ENCODE results near the gene SLC3A2.

SLC3A2 gene

DNA sequence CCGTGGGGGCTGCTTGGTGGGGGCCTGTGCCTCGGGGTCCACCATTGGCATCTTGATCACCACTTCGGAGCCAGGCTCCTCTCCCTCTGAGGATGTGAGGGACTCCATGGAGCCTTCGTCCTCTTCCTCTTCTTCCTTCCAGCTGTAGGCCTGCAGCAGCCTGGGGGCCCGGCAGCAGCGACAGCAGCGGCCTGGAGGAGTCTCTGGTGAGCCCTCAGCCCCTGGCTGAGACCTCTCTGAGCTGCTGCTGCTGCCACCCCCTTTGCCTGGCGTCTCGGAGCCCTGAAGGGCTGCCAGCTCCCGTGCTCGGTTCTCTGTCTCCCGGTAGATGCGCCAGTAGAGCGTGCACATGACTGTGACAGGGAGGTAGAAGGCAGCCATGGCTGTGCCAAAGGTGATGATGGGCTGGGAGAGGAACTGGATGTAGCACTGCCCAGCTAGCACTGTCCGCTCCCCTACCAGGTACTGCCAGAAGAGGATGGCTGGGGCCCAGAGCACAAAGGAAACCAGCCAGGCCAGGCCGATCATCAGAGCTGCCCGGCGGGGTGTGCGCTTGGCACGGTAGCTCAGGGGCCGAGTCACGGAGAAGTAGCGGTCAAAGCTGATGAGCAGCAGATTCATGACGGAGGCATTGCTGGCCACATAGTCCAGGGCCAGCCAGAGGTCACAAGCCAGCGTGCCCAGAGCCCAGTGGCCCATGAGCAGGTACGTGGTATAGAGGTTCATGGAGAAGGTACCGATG lies 29.6 kb downstream of the SLC3A2 start:
- DNase-seq (ENCODE audit: low spot score), result no peak

DNA sequence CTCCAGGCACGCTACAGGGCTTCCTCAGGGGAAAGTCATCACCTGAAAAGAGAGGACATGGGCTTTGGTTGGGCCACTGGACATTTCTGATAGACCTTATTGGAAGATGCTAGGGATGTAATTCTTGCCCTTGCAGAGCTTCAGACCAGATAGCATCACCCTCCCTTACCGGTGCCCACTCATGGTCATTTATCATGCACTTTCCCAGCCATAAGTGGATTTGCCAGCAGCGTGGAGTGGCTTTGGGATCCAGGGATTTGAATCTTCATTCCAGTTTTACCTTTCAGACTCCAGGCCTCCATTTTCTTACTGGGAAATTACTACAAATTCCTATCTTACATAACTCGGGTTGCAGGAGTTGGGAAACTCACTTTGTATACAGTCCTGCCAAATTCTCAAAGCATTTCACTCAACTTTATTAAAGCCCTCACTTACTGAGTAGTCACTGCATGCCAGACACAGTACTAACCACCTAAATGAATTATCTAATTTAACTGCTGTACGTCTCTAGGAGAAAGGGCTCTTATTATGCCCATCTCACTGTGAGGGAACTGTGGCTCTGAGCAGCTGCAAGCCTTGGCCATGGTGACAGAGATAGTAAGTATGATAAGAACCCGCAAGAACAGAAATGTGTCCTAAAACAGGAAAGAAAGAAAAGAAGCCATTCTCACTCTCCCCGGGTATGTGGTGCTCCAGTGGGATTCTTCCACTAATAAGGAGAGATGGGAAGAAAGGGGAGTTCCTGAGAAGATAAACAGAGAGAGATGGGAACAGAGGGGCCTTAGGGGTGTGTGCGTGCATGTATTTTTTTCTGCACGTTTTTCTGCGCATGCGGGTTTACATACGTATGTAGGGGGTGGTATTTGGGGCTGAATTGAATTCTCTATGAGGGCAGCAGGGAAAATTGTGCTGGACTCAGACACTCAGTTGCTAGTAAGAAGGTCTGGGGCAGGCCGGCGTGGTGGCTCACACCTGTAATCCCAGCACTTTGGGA lies 30.7 kb downstream of the SLC3A2 start:
- DNase-seq (ENCODE audit: low spot score), result no peak

DNA sequence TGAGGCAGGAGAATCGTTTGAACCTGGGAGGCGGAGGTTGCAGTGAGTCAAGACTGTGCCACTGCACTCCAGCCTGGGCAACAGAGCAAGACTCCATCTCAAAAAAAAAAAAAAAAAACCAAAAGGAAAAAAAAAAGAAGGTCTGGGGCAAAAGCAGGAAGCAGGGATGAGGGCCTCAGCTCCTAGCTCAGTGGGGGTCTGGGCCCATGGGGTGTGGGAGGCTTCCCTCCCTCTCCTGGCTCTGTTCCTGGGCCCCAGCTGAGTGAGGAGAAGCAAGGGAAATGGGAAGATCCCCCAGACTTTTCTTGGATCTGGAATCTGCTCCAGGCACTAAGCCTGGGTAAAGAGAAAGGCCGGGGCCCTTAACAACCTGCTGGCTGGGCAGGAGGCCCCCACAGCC lies 31.6 kb downstream of the SLC3A2 start:
- DNase-seq (ENCODE audit: low spot score), result no peak

DNA sequence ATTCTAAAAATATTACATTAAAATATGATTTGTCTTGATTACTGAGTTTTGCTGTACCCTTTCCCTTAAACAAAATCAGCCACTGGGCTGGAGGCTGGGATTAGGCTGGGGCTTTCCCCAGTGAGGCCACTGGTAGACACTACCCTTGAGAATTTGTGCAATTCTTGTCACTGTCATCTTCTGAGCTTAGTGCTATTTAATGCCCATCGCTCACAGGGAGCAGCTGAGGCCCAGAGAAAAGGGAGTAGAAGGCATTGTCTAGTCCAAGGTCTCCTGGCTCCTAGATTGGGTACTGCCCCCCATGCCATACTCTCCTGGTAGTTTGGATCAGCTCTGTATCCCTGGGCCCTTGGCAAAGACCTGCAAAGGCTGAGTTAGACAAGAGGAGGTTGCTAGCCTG lies 33.7 kb downstream of the SLC3A2 start:
- DNase-seq (ENCODE audit: low spot score), result no peak

DNA sequence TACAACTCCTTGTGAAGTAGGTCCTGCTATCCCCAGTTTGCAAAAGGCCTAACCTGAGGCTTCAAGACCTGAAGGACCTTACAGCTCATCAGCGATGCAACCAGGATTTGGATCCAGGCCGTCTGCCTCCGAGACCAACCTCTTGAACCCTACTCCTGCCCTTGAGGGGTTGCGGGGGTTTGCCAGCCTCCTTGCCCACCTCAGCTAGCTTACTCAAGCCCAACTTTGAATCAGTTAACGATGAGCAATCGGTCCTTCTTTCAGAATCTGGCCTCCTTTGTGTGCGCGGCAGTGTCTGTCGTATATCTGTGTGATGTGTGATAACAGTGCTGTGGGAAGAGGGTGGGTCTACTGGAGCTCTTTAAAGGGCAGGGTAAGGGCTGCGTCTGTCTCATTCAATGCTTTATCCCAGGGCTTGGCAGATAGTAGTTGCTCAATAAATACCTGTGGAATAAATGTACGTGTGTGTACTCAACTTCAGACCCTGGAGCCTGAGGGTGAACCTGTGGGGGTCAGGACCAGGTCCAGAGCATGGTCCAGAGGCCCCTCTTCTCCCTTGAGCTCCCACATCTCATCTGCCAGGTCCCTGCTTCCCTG lies 37.3 kb downstream of the SLC3A2 start:
- DNase-seq (ENCODE audit: low spot score), result no peak

DNA sequence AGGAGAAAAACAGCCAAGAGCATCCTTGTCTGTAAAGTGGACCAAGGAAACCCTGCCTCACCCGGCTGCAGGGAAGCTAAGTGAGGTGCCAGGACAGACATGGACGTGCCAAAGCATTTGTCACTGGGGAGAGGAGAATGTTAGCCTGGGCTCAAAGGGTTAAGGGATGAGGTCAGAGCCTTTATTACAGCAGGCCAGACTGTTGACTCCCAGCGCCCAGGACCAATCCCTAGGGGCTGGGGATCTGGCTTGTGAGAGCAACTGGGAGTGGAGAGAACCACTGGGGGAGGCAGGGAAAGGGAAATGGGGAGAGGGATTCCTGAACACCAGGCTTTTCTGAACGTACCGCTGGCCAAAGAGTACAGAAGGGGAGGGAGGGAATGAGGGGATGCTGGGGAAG lies 37.8 kb downstream of the SLC3A2 start:
- DNase-seq (ENCODE audit: low spot score), result peak; percentile 27

DNA sequence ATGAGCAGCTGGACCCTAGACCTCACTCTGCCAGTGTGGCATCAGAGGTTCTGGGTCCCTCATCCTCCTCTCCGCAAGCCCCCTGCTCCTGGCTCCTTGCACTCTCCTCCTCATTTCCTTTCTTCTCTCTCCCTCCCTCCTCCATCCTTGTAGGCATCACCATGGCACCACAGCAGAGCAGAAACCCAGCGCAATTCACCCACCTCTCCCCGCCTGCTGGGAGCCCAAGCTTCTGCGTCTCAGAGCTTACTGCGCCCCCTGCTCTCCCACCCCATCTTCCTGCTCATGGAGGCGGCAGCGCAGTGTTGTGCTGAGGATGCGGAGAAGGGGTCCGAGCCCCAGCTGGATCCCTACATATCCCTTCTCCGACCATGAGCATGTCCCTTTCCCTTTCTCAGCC lies 38.8 kb downstream of the SLC3A2 start:
- no peak for DNase-seq (ENCODE audit: low spot score)

DNA sequence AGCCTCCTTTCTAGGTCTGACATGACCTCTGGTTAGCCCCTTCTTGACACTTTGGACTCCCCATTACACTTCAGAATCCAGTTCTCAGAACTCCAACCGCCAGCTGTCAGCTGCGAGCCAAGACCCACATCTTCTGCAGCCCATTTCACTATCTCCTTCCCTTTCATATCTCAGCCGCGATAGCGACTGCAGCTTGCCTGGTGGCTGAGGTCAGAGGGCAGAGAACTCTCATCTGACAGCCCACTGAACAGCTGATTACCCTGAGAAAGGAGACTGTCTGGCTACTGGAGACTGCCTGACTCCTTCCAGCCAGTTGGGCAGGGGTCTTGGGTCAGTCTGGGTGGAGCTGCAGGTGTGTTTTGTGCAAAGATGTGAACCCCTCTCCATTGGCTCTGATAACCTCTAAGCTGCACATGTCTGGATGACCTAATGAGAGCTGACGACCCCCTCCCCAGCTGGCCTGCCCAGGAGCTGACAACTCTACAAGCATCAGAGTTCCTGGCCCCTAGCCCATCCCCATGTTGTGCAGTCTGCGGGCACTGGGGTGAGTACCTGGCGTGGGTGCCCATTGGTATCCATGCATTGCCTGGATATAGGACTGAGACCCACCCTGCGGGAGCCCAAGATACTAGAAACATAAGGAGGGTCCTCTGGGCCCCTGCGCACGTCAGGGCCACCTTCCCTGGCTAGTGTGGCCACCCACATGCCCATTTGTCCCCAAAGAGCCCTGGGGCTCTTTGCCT lies 39.4 kb downstream of the SLC3A2 start:
- no peak for DNase-seq (ENCODE audit: low spot score)

DNA sequence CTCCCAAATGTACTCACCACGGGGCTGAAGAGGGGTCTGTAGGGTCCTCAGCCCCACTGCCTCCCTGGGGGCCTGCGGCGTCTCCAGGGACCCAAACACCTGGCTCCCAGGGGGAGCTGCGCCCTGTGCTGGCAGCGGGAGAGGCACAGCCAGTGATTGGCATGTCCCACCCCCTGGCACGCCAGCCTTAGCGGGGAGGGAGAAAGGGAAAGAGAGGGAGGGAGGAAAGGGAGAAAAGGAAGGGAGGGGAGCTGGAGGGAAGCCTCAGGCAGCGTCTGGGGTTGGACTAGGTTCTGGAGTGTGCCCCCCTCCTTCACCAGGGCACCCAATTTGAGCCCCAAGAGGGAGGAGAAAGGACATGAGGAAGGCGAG lies 40.5 kb downstream of the SLC3A2 start, which contains the start of gene CHRM1:
CHRM1 (minus strand) TSS at position 163 of the 372 bp plus-strand sequence. CDS start 10,263 bp downstream, outside the sequence.
- no peak for DNase-seq (ENCODE audit: low spot score)

DNA sequence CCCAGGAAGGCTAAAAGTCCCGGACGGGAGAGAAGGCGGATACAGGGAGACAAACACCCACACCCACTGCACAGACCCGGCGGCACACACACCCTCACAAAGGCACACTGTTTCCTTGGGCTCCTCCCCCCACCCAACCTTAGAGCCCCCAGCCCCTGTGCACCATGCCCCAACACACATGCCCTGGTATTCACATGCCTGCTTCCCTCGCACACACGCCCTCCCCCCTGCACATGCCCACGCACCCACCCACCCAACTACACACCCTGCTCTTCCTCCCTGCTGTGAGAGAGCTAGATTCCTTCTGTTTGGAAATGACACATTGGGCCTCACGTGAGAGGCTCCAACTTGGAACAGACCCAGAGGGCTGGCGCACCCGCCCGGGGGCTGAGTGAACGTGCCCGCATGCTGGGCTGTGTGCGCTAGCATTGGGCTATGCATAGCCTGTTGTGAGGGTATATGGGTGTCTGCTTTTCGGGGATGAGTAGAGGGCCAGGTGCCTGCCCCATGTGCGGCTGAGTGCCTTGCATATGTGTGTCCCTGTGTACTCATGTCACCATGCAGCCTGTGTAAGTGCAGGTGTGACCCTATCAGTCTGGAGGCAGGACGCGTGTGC lies 41.0 kb downstream of the SLC3A2 start:
- peak; percentile 40 for DNase-seq (ENCODE audit: low spot score)

DNA sequence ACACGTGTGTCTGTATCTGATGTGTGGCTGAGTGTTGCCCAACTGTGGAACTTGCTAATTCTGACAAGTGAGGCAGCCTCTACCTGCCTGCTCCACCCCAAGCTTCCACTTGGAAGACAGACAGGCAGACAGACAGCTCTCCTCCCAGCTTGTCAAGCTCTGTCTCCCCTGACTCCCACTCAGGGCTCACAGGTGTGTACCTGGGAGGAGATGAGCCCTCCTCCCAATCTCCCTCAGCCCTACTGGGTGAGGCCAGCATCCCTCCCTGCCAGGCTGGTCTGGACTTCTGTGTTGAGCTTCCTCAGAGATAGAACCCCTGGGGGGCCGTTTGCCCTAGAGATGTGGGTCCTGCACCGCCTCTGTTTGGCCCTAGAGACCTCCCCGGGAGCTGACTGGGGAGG lies 41.5 kb downstream of the SLC3A2 start:
- no peak for DNase-seq (ENCODE audit: low spot score)

DNA sequence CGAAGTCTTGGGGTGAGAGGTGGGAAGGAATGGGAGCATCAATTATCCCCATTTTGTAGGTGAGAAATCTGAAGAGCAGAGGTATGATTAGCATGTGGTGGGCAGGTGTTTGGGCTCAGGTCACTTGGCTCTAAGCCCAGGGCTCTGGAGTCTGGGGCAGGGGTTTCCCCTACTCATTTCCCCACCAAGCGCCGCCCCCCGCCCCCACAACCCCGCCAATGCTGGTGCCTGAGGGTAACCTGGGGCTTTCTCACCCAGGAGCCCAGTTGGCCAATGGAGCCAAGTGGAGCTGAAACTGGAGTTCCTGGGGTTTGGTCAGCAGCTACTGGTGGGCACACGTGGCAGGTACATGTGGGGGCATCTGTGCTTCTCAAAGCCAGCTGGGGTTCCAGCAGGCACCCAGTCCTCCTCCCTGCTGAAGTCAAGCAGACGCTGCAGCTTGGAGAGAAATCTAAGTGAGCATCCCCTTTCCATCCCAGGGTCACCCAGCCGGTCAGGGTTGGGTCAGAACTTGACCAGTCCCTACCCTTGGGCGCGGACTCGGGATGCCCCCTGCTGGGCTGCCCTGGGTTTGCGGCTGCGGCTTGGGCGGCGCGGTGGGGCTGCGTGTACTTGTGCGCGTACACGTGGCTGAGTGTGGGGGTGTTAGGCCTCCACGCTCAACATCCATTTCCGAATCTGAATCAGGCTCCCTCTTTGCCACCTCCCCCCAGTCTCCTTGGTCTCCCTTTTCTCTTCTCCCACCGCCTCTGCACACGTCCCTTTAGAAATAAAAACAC lies 42.1 kb downstream of the SLC3A2 start:
- no peak for DNase-seq (ENCODE audit: low spot score)

DNA sequence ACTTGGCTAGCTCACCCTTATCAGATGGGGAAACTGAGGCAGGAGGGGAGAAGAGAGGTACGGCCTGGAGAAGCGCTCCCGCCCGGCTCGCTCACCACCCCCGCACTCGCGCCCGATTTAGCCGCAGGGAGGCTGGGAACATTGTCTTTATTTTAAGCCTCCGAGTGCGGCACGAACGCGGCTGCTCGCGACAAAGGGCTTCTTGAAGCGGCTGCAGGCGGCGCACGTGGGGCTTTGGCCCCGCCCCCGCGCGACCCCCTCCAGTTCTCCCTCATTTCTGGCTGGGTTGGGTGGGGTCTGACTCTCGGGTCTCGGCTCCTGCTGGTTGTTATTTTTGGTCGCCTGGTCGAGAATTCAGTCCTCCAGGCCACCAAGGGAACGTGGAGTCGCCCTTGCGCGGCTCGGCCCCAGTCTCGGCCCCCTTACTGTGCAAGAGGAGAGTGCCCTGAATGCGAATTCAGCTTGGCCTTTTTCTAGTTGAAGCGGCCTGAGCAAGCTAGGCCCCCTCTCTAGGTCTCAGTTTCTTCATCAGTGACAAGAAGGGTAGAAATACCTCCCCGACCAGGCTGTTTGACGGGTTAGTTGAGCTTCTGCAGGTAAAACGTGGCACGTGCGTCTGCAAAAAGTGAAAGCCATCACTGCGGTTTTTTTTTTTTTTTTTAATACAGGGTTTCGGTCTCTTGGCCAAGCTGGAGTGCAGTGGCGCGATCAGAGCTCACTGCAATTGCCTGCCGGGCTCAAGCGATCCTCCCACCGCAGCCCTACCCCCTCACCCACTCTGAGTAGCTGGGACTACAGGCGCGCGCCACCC lies 43.1 kb downstream of the SLC3A2 start:
- DNase-seq (ENCODE audit: low spot score), result no peak

DNA sequence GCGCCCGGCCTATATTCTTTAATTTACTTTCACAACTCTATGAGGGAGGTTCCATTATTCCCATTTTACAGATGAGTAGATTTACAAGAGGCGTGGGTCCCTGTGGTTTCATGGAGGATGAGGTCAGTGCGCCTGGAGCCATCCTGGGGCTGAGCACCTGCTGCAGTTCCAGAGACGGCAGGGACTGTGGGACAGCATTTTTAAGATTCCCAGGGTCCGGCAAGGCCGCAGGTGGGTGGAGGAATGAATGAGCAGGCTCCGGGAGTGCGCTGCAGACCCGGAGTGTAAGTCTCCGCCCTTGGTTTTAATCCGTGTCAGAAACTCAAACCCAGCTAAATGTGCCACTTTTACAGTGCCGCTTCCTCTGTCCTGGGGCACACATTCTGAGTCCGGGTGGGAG lies 44.6 kb downstream of the SLC3A2 start:
- DNase-seq (ENCODE audit: low spot score), result no peak

DNA sequence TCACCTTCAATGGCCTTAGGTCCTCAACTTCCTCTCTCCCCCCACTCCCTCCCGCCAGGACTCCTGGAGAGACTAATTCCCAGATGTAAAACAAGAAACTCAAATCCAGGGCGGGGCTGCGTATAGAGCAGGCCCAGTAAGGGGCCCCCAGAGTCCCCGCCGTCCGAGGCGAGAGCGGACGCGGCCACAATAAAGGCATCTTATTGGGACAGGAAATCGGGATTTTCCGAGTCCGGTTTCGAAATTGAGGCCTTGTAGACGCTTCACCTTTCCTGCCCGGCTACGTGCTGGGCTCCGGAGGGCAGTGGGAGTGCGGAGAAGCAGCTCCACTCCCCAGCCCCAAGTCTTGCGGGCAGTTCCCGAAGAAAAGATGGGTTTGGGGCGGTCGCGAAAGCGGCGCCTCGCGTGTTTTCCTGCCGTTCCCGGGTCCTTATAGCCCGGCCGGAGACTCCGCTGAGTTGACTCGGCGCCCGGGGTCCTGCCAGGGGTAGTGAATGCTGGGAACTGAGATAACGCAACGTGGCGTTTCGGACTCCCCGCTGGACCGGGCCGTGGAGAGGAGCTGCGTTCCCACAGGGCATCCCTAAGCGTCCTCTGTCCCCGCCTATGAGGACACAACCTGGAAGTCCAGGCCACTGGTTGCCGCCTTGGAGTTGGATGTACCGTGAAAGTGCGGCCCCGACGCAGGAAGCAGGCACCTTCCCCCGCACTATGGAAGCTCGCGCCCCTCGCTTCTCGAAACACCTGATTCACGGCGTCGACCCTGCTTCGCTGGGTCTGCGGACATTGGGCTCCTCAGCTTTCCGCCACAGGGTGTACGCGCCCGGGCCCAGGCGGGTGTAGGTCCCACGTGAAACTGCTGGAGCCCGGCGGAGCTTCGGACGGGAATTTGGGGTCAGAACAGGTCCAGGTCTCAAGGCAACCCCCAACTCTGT lies 45.3 kb downstream of the SLC3A2 start:
- DNase-seq (ENCODE audit: low spot score), result no peak

DNA sequence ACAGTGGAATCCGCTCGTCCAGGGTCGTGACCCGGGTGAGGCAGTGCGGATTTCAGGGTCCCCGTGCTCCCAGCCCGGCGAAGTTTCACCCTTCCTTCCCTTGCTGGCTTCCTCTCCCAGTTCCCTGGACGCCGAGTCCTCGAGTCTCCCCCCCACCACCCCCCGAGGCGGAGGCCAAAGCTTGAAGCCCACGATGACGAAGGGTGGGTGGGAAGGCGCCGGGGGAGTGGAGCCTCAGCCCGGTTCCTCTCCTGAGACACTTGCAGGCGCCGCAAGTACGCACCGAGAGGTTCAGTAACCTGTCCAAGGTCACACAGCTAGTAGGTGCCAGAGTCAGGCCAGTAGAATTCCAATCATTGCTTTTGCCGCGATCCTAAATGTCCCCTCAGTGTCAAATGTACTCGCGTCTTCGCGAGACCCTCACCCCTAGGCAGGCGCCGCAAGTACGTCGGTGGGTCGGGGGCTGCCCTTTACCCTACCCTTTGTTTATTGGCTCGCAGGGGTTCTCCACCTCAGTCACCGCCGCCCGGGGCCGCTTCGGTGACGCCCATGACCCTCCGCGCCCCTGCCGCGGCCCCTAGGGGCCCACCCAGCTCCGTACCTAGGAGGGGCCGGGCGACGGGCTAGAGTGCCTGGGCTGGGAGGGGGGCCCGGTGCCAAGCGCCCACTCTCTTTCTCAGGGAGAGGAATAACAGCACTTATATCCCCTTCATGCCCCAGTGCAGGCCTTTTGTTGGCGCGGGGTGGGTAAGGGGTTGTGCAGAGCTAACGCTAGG lies 46.2 kb downstream of the SLC3A2 start:
- no peak for DNase-seq (ENCODE audit: low spot score)

DNA sequence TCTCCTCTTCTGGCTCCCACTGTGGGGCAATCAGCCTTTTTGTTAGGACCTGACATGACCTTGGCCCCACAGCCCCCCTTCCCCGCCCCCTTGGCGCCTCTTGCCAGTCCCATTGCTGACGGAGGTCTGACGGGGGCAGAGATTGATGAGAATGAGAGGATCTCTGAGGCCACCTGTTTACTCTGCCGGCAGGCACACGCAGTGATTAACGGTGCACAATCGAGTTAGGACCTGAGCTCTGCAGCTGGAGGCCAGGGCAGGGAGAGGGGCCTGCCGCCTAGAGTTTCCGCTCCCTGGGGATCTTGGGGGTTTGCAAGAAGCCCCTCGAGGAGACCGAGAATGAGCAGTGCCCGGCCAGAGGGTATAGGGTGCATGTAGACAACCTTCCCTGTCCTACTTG lies 47.3 kb downstream of the SLC3A2 start:
- no peak for DNase-seq (ENCODE audit: low spot score)

DNA sequence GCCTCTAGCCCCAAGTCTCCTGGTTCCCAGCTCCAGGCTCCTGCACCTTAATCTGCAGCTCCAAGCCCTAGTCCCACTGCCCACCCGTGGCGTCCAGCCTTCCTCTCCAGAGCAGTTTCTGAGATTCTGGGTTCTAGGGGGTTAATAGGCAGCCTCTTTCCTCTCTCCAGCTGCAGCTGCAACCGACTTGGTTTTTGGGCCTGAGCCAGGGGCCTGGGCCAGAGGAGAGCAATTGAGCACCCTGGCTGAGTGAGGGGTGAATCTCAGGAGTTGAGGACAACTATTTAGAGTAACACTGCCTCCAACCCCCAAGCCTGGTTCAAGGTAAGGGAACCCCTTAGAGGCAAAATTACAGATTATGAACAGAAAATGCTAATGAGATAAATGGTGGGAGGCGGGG lies 49.5 kb downstream of the SLC3A2 start:
- no peak for DNase-seq (ENCODE audit: low spot score)

Measured in RKO (cell line).